Measurements from ENCODE around the gene CCDC174.

The CCDC174 gene

DNA sequence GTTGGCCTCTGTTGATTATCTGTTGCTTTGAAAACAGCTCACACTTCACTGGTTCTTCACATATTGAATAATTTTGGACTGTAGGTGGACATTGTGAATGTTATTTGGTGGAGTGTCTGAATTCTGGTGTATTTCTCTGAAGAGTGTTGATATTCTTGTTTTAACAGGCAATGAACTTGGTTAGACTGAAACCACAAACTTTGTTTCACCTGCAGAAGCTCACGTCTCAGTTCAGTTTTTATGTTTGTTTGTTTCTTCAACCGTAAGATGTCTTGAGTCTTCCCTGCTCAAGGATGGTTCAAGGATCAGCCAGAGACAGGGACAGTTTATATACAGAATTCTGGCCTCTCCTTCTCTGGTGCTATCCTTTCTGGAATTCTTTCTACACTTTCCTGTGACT is 67.0 kb downstream of the CCDC174 start:
- no peaks in the 10 kb centered on the region for H3K27me3 ChIP-seq
- H3K9me3 ChIP-seq = no peaks in the 10 kb centered on the region
- DNase-seq = no peak
- no peaks in the 10 kb centered on the region for H3K4me1 ChIP-seq
- H3K4me3 ChIP-seq (ENCODE audit: low read depth, low read length) = no peak overlapping the region
- TF ChIP-seq, protein P1, sequence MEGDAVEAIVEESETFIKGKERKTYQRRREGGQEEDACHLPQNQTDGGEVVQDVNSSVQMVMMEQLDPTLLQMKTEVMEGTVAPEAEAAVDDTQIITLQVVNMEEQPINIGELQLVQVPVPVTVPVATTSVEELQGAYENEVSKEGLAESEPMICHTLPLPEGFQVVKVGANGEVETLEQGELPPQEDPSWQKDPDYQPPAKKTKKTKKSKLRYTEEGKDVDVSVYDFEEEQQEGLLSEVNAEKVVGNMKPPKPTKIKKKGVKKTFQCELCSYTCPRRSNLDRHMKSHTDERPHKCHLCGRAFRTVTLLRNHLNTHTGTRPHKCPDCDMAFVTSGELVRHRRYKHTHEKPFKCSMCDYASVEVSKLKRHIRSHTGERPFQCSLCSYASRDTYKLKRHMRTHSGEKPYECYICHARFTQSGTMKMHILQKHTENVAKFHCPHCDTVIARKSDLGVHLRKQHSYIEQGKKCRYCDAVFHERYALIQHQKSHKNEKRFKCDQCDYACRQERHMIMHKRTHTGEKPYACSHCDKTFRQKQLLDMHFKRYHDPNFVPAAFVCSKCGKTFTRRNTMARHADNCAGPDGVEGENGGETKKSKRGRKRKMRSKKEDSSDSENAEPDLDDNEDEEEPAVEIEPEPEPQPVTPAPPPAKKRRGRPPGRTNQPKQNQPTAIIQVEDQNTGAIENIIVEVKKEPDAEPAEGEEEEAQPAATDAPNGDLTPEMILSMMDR (IDR thresholded peaks at IDR 0.05; ENCODE audit: low read depth, low read length) = no peak
- H3K36me3 ChIP-seq = no peaks in the 10 kb centered on the region

DNA sequence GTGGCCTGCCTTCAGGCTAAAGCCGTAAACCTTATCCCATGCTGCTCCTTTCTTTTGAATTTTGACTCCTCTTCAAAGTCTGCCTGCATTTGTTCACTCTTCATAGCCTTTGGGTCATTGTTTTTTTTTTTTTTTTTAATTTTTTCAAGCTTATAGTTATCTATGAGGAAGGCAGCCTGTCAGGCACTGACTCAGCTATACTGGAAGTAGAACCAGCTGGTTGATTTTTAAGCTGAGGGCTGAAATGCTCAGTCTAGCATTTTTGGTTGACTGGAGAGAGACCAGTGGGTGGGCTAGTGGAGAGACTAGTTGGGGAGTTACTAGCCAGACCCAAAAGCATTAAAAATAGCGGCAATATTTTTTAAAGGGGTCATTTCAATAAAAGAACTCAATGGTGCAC is 67.4 kb downstream of the CCDC174 start:
- no peaks in the 10 kb centered on the region for H3K4me1 ChIP-seq
- H3K4me3 ChIP-seq (ENCODE audit: low read depth, low read length) = no peak overlapping the region
- DNase-seq = no peak
- no peaks in the 10 kb centered on the region for H3K9me3 ChIP-seq
- TF ChIP-seq, protein P1 (IDR thresholded peaks at IDR 0.05; ENCODE audit: low read depth, low read length) = no peak
- H3K36me3 ChIP-seq = no peaks in the 10 kb centered on the region
- no peaks in the 10 kb centered on the region for H3K27me3 ChIP-seq

DNA sequence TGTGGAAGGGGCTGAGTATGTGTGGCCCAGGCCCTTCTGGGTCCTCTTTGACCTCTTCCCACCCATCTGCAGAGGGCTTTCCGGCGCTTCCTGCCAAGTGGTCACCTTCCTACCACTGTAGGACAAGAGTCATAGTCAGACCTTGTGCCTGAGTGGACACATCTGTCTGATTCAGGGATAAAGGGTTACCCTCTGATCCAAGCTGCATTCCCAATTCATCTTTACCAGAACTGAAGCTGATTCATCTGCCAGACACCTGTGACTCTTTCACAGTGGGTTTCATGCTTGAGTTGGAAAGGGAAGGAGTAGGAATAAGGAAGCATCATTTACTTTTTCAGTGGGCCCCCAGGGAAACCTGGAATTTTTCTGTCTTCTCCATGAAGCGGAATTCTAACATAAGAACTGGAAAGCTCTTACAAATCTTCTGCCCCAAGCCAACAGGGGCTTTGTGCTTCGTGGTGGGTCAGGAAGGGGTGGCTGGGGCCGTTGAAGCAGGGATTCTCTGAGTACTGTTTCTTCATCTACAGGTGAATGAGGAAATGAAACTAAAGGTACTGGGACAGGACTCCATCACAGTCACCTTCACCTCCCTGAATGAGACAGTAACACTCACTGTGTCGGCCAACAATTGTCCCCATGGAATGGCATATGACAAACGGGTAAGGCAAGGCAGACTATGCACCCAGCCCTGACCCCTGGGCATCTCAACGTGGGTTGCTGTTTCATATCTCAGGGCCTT is 69.7 kb downstream of the CCDC174 start:
- H3K36me3 ChIP-seq = no peaks in the 10 kb centered on the region
- TF ChIP-seq, protein P1 (IDR thresholded peaks at IDR 0.05; ENCODE audit: low read depth, low read length) = no peak
- H3K27me3 ChIP-seq = no peaks in the 10 kb centered on the region
- no peak for DNase-seq
- no peaks in the 10 kb centered on the region for H3K9me3 ChIP-seq
- H3K4me1 ChIP-seq = no peaks in the 10 kb centered on the region
- H3K4me3 ChIP-seq (ENCODE audit: low read depth, low read length) = no peak overlapping the region

All from BE2C (cell line).